Mesenchymal stem cell (in vitro differentiated cells and primary cell): Measurements from ENCODE around the gene BAZ2B.

ENCODE experiments used
- DNase-seq: peaks from one replicate; pipeline ENCODE4 v3.0.0-alpha.2; 2013
- H2AFZ ChIP-seq: one replicate; pipeline ENCODE4 v1.6.1; 2013; ENCODE audit warnings: low read depth, mild to moderate bottlenecking, control low read depth, inconsistent platforms, low read length, moderate library complexity
- H2AK5ac ChIP-seq: 2 replicates; pipeline ENCODE4 v1.6.1; 2013; ENCODE audit warnings: low read length, moderate library complexity, mild to moderate bottlenecking, inconsistent platforms; ENCODE audit not compliant: severe bottlenecking
- H2BK120ac ChIP-seq: one replicate; pipeline ENCODE4 v1.6.1; 2013; ENCODE audit warnings: low read depth, mild to moderate bottlenecking, inconsistent platforms, low read length, moderate library complexity
- H2BK12ac ChIP-seq, 2 experiments: one replicate each; pipeline ENCODE4 v1.6.1; 2013; ENCODE audit warnings: inconsistent platforms in 2 of 2, low read length in 2 of 2, mild to moderate bottlenecking in 2 of 2, moderate library complexity in 2 of 2, control low read depth in 1 of 2
- H2BK15ac ChIP-seq: one replicate; pipeline ENCODE4 v1.6.1; 2013; ENCODE audit warnings: mild to moderate bottlenecking, low read depth, inconsistent platforms; ENCODE audit not compliant: poor library complexity, severe bottlenecking
- H2BK5ac ChIP-seq: 2 replicates; pipeline ENCODE4 v1.6.1; 2013; ENCODE audit warnings: low read depth, mild to moderate bottlenecking, low read length, control low read depth, inconsistent platforms; ENCODE audit not compliant: poor library complexity, severe bottlenecking
- H3K14ac ChIP-seq, 2 experiments: one replicate each; pipeline ENCODE4 v1.6.1; 2013; ENCODE audit warnings: inconsistent platforms in 2 of 2, low read length in 2 of 2, control low read depth in 1 of 2, mild to moderate bottlenecking in 1 of 2, moderate library complexity in 1 of 2
- H3K18ac ChIP-seq, 2 experiments: one replicate each; pipeline ENCODE4 v1.6.1; 2013; ENCODE audit warnings: inconsistent platforms in 2 of 2, low read length in 2 of 2, control low read depth in 1 of 2, low read depth in 1 of 2, mild to moderate bottlenecking in 1 of 2
- H3K23ac ChIP-seq, 2 experiments: one replicate each; pipeline ENCODE4 v1.6.1; 2013; ENCODE audit warnings: inconsistent platforms in 2 of 2, low read length in 2 of 2, mild to moderate bottlenecking in 2 of 2, moderate library complexity in 2 of 2, control low read depth in 1 of 2
- H3K27ac ChIP-seq: 2 replicates; pipeline ENCODE4 v1.5.1; 2013; ENCODE audit warnings: mild to moderate bottlenecking, moderate library complexity, low read length, control low read depth, inconsistent platforms; ENCODE audit not compliant: poor library complexity, severe bottlenecking
- H3K27me3 ChIP-seq, 2 experiments: 2 replicates each; pipeline versions ENCODE4 v1.6.1 to v1.7.0; 2013; ENCODE audit warnings: low read length in 2 of 2, mild to moderate bottlenecking in 2 of 2, moderate library complexity in 2 of 2, control low read depth in 1 of 2, inconsistent platforms in 1 of 2; ENCODE audit not compliant: control insufficient read depth in 1 of 2, insufficient read depth in 1 of 2
- H3K36me3 ChIP-seq, 2 experiments: 2 replicates each; pipeline versions ENCODE4 v1.6.1 to v1.7.0; 2013; ENCODE audit warnings: low read length in 2 of 2, control low read depth in 1 of 2, inconsistent platforms in 1 of 2, low read depth in 1 of 2, mild to moderate bottlenecking in 1 of 2; ENCODE audit not compliant: insufficient read depth in 2 of 2, control insufficient read depth in 1 of 2
- H3K4ac ChIP-seq, 2 experiments: one replicate each; pipeline ENCODE4 v1.6.1; 2013; ENCODE audit warnings: inconsistent platforms in 2 of 2, low read length in 2 of 2, mild to moderate bottlenecking in 2 of 2, moderate library complexity in 2 of 2, control low read depth in 1 of 2, low read depth in 1 of 2
- H3K4me1 ChIP-seq: 2 replicates; pipeline ENCODE4 v1.6.1; 2013; ENCODE audit warnings: low read depth, low read length, control low read depth; ENCODE audit not compliant: control insufficient read depth, insufficient read depth
- H3K4me2 ChIP-seq: 2 replicates; pipeline ENCODE4 v1.6.1; 2013; ENCODE audit warnings: low read length, mild to moderate bottlenecking, inconsistent platforms; ENCODE audit not compliant: poor library complexity, severe bottlenecking
- H3K4me3 ChIP-seq, 2 experiments: 2 replicates each; pipeline versions ENCODE4 v1.5.1 to v1.7.0; 2013; ENCODE audit warnings: low read length in 2 of 2, mild to moderate bottlenecking in 2 of 2, control low read depth in 1 of 2, low read depth in 1 of 2; ENCODE audit not compliant: insufficient read depth in 1 of 2
- H3K79me1 ChIP-seq: replicated peaks from 2 replicates; pipeline ENCODE4 v1.6.1; 2013; ENCODE audit warnings: mild to moderate bottlenecking, control low read depth, low read length, inconsistent platforms; ENCODE audit not compliant: poor library complexity, severe bottlenecking
- H3K9ac ChIP-seq: 2 replicates; pipeline ENCODE4 v1.7.0; 2013; ENCODE audit warnings: mild to moderate bottlenecking, low read length, moderate library complexity
- H3K9me3 ChIP-seq: 2 replicates; pipeline ENCODE4 v1.7.0; 2013; ENCODE audit warnings: mild to moderate bottlenecking, low read length; ENCODE audit not compliant: control insufficient read depth
- H4K8ac ChIP-seq: one replicate; pipeline ENCODE4 v1.6.1; 2013; ENCODE audit warnings: inconsistent platforms, mild to moderate bottlenecking, low read length, moderate library complexity
- H4K91ac ChIP-seq: one replicate; pipeline ENCODE4 v1.6.1; 2013; ENCODE audit warnings: mild to moderate bottlenecking, low read length, inconsistent platforms
- WGBS: methylation state at CpG from one replicate; pipeline ENCODE4 v1.1.7; 2013; ENCODE audit warnings: mixed read lengths; 5-methylcytosine and 5-hydroxymethylcytosine counted together

Gene BAZ2B

GRCh38 chr2:159550231-159550630 is 66.1 kb downstream of the BAZ2B start:
- H4K91ac ChIP-seq: no peak overlapping the region
- H3K14ac ChIP-seq: no peak overlapping the region
- H3K4me1 ChIP-seq: no peaks in the 10 kb centered on the region
- no peak overlapping the region for H3K4ac ChIP-seq
- no peaks in the 10 kb centered on the region for H3K9me3 ChIP-seq
- H2BK120ac ChIP-seq: no peak overlapping the region
- no peaks in the 10 kb centered on the region for H3K27me3 ChIP-seq
- no peak overlapping the region for H3K4me3 ChIP-seq
- DNase-seq: no peak
- peaks cover 3% of the 10 kb centered on the region in 2 experiments for H3K36me3 ChIP-seq
- H2AFZ ChIP-seq: no peak overlapping the region
- peaks cover 16% of the 10 kb centered on the region for H3K79me1 ChIP-seq
- H2BK12ac ChIP-seq: no peak overlapping the region
- no peak overlapping the region for H2BK5ac ChIP-seq
- H3K27ac ChIP-seq: no peak overlapping the region
- no peak overlapping the region for H3K18ac ChIP-seq
- 80% methylated on average over 1 of the region's 2 CpGs for WGBS
- H4K8ac ChIP-seq: no peak overlapping the region
- H3K4me2 ChIP-seq: no peak overlapping the region
- no peak overlapping the region for H3K23ac ChIP-seq
- H3K9ac ChIP-seq: no peak overlapping the region
- no peak overlapping the region for H2BK15ac ChIP-seq
- no peak overlapping the region for H2AK5ac ChIP-seq

- H3K14ac ChIP-seq: no peak overlapping the region
- H4K8ac ChIP-seq: no peak overlapping the region
- no peak overlapping the region for H3K4me3 ChIP-seq
- H2BK15ac ChIP-seq: no peak overlapping the region
- H2BK5ac ChIP-seq: no peak overlapping the region
- H2AK5ac ChIP-seq: no peak overlapping the region
- H3K4me2 ChIP-seq: no peak overlapping the region
- H3K23ac ChIP-seq: no peak overlapping the region
- H3K9me3 ChIP-seq: peaks cover 5% of the 10 kb centered on the region
- H2AFZ ChIP-seq: no peak overlapping the region
- H3K18ac ChIP-seq: no peak overlapping the region
- 61% methylated on average over 4 of the region's 6 CpGs for WGBS
- peak; percentile 5 for DNase-seq
- peaks cover 3 to 11% of the 10 kb centered on the region in 2 experiments for H3K36me3 ChIP-seq
- H4K91ac ChIP-seq: no peak overlapping the region
- H3K4me1 ChIP-seq: no peaks in the 10 kb centered on the region
- no peak overlapping the region for H3K9ac ChIP-seq
- H3K4ac ChIP-seq: no peak overlapping the region
- no peaks in the 10 kb centered on the region for H3K27me3 ChIP-seq
- no peak overlapping the region for H2BK120ac ChIP-seq
- H2BK12ac ChIP-seq: no peak overlapping the region
- H3K27ac ChIP-seq: no peak overlapping the region
- peaks cover 17% of the 10 kb centered on the region for H3K79me1 ChIP-seq
These were observed 67.1 kb downstream of the BAZ2B start for GRCh38 chr2:159549234-159549633.

GRCh38 chr2:159546716-159547430 is 69.5 kb downstream of the BAZ2B start:
- Histone ChIP-seq H3K23ac (no peak overlapping the region), H3K4me3 (no peak overlapping the region), H2AK5ac (no peak overlapping the region), H2BK120ac (no peak overlapping the region), H3K4me1 (no peaks in the 10 kb centered on the region), H3K27ac (no peak overlapping the region), H4K91ac (no peak overlapping the region), H3K18ac (no peak overlapping the region), H3K4me2 (no peak overlapping the region), H2BK15ac (no peak overlapping the region), H2AFZ (no peak overlapping the region), H2BK12ac (no peak overlapping the region), H3K14ac (no peak overlapping the region), H4K8ac (no peak overlapping the region), H3K27me3 (no peaks in the 10 kb centered on the region), H3K79me1 (peaks cover 17% of the 10 kb centered on the region), H3K9ac (no peak overlapping the region), H3K9me3 (peaks cover 17% of the 10 kb centered on the region), H2BK5ac (no peak overlapping the region), H3K36me3 (peaks cover 5 to 20% of the 10 kb centered on the region in 2 experiments), H3K4ac (no peak overlapping the region)
- 71% methylated on average over 1 of the region's 3 CpGs for WGBS
- no peak for DNase-seq

- Histone ChIP-seq H3K27me3 (no peaks in the 10 kb centered on the region), H3K4me2 (no peak overlapping the region), H3K23ac (no peak overlapping the region), H4K91ac (no peak overlapping the region), H2AK5ac (no peak overlapping the region), H2BK12ac (no peak overlapping the region), H3K27ac (no peak overlapping the region), H3K4me1 (no peaks in the 10 kb centered on the region), H3K79me1 (peaks cover 19% of the 10 kb centered on the region), H3K9ac (no peak overlapping the region), H2AFZ (no peak overlapping the region), H3K18ac (no peak overlapping the region), H3K4me3 (no peak overlapping the region), H3K14ac (no peak overlapping the region), H3K4ac (no peak overlapping the region), H3K9me3 (peaks cover 23% of the 10 kb centered on the region), H3K36me3 (peaks cover 8 to 25% of the 10 kb centered on the region in 2 experiments), H2BK5ac (no peak overlapping the region), H2BK15ac (no peak overlapping the region), H2BK120ac (no peak overlapping the region), H4K8ac (no peak overlapping the region)
- 83% methylated on average over 5 of the region's 9 CpGs for WGBS
- no peak for DNase-seq
These were observed 70.3 kb downstream of the BAZ2B start for GRCh38 chr2:159546039-159546438.
